Measurements from ENCODE around the gene IRGQ.

DNA sequence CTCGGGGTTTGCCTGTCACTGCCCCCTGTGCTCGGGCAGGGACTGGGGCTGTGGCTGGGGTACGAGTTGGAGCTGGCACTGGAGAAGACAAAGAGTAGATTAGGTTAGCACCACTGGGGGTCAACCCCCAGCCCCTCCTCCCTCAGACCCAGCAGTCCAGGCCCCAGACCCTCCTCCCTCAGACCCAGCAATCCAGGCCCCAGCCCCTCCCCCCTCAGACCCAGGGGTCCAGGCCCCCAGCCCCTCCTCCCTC is 43.8 kb downstream of the IRGQ start:
- TF ChIP-seq, protein P1, sequence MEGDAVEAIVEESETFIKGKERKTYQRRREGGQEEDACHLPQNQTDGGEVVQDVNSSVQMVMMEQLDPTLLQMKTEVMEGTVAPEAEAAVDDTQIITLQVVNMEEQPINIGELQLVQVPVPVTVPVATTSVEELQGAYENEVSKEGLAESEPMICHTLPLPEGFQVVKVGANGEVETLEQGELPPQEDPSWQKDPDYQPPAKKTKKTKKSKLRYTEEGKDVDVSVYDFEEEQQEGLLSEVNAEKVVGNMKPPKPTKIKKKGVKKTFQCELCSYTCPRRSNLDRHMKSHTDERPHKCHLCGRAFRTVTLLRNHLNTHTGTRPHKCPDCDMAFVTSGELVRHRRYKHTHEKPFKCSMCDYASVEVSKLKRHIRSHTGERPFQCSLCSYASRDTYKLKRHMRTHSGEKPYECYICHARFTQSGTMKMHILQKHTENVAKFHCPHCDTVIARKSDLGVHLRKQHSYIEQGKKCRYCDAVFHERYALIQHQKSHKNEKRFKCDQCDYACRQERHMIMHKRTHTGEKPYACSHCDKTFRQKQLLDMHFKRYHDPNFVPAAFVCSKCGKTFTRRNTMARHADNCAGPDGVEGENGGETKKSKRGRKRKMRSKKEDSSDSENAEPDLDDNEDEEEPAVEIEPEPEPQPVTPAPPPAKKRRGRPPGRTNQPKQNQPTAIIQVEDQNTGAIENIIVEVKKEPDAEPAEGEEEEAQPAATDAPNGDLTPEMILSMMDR (IDR thresholded peaks at IDR 0.05), result no peak
- TF ChIP-seq POLR2A (IDR thresholded peaks at IDR 0.05), result no peak
